GM19025 (cell line): ENCODE results near the gene SCD.
"Not testable (repeated sequence)": the region's sequence is repeated elsewhere in the genome, so short reads cannot be mapped to it uniquely, and the experiment has no call there.

ENCODE experiments used
- ATAC-seq: cut with Tn5 transposase; IDR thresholded peaks from one replicate; pipeline ENCODE4 v1.9.1; 2021; ENCODE audit warnings: mild to moderate bottlenecking, low read depth, moderate library complexity; ENCODE audit not compliant: unreplicated experiment

Gene SCD

GRCh38 chr10:100359529-100360150, 12.6 kb downstream of the SCD start:
- ATAC-seq: no peak

GRCh38 chr10:100360234-100360633, 13.2 kb downstream of the SCD start:
- ATAC-seq: no peak

- ATAC-seq: no peak
These were observed 15.8 kb downstream of the SCD start for GRCh38 chr10:100362570-100363496.

- no peak for ATAC-seq
These were observed 17.1 kb downstream of the SCD start for GRCh38 chr10:100364175-100364574.

DNA sequence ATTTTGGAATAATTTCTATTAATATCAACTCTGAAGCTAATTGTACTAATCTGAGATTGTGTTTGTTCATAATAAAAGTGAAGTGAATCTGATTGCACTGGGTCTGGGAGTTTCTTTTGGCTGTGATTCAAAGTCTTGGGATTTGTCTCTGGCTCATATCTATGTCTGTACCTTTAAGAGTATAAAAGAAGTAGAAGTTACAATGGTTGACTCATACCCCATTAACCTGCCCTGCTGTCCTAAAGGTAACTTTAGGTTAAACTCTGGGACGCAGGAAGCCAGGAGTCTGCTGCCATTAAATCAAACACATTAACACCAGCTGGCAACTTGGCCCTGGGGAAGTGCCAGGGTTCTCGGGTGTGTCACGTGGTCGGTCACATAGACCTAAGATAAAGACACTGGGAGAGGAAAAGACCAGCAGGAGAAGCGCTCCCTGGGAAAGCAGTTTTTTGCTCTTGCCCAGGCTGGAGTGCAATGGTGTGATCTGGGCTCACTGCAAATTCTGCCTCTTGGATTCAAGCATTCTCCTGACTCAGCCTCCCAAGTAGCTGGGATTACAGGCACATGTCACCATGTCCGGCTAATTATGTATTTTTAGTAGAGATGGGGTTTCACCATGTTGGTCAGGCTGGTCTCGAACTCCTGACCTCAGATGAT, 17.8 kb downstream of the SCD start:
- no peak for ATAC-seq

GRCh38 chr10:100368721-100369120, 21.7 kb downstream of the SCD start:
- ATAC-seq: no peak

GRCh38 chr10:100370714-100371481, 23.9 kb downstream of the SCD start:
- no peak for ATAC-seq

- no peak for ATAC-seq
These were observed 24.5 kb downstream of the SCD start for GRCh38 chr10:100371482-100372027.

- ATAC-seq: no peak
These were observed 25.6 kb downstream of the SCD start for GRCh38 chr10:100372415-100373297.

GRCh38 chr10:100373298-100374199, 26.5 kb downstream of the SCD start:
- peak; percentile 96 for ATAC-seq

GRCh38 chr10:100374200-100374655, 27.2 kb downstream of the SCD start:
- ATAC-seq: no peak

DNA sequence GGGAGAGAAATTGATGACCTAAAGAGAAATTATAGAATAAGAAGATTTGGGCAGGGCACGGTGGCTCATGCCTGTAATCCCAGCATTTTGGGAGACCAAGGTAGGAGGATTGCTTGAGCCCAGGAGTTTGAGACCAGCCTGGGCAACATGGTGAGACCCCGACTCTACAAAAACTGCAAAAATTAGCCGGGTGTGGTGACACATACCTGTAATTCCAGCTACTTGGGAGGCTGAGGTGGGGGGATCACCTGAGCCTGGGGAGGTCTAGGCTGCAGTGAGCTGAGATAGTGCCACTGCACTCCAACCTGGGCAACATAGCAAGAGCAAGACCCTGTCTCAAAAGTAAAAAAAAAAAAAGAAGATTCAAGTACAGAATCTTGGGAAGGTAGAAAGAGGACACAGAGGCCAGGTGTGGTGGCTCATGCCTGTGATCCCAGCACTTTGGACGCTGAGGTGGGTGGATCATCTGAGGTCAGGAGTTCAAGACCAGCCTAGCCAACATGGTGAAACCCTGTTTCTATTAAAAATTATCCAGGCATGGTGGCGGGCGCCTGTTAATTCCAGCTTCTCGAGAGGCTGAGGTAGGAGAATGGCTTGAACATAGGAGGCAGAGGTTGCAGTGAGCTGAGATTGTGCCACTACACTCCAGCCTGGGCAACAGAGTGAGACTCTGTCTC, 27.8 kb downstream of the SCD start:
- not testable (repeated sequence) for ATAC-seq

DNA sequence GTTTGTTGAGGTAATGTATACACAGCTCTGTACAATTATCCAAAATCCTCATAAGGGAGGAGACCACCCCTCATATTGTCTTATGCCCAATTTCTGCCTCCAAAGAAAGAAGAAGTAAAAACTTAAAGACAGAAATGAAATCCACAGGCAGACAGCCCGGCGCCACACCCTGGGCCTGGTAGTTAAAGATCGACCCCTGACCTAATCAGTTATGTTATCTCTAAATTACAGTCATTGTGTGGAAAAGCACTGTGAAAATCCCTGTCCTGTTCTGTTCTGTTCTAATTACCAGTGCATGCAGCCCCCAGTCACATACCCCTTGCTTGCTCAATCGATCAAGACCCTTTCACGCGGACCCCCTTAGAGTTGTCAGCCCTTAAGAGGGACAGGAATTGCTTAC, 29.6 kb downstream of the SCD start:
- ATAC-seq: not testable (repeated sequence)

GRCh38 chr10:100377830-100378229, 30.8 kb downstream of the SCD start:
- ATAC-seq: no peak

DNA sequence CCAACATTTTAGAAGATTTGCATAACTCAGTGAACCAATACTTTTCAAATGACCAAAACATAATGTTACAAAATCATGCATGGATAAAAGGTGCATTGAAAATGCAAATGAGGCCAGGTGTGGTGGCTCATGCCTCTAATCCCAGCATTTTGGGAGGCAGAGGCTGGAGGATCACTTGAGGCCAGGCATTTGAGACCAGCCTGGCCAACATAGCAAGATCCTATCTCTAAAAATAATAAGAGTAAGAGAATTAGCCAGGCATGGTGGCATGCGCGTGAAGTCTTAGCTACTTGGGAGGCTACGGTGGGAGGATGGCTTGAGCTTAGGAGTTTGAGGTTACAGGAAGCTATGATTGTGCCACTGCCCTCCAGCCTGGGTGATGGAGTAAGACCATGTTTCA, 33.4 kb downstream of the SCD start:
- ATAC-seq: no peak

GRCh38 chr10:100382553-100382952, 35.5 kb downstream of the SCD start:
- no peak for ATAC-seq

DNA sequence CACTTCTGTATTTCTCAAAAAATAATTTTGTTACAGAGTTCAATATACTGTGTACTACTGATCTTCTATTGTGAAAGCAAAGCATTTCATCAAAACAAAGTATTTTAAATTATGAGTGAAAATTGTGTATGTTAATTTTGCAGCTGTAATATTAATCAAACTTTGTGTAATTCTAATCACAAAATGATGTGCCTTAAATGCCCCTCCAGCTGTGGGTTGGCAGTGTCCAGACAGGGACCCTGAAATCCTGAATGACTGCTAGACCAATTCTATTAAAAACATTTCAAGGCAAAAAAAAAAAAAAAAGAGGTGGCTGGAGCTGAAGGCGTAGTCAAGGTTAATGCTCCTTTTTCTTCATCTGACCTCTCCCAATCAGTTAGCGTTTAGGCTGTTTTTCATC, 36.2 kb downstream of the SCD start:
- ATAC-seq: no peak
